HepG2 (cell line): ENCODE results near the gene CCDC6. TPM values are rescaled to one million over a fixed set of nuclear protein-coding genes. Genes with fewer than 3 reads are reported as not detected.

ENCODE experiments used
- ATAC-seq: fragments of 200-7000 bp; cut with Tn5 transposase; 3 replicates; pipeline ENCODE4 v1.9.1; 2020; ENCODE audit warnings: mild to moderate bottlenecking, moderate library complexity
- BruUV-seq: library from RNA; stranded (reverse); fragments of 400-500 nt; replicated peaks from 2 replicates; lab custom pipeline; 2021; lab: Mats Ljungman, UMichigan
- CTCF ChIA-PET: fragments of 300-600 bp; formaldehyde crosslinking; extraction: SDS; loops from one replicate; lab custom pipeline; 2021; ENCODE audit warnings: low total read pairs, inconsistent platforms, low intra/inter-chr PET ratio; lab: Yijun Ruan, JAX
- POLR2A ChIA-PET: fragments of 350-600 bp; sonication (Branson Sonifier 250); formaldehyde crosslinking; loops from one replicate; lab custom pipeline; 2020; ENCODE audit warnings: antibody characterized with exemption, inconsistent platforms; lab: Yijun Ruan, JAX
- DNase-seq: peaks from one replicate; pipeline ENCODE4 v3.0.0-alpha.2; 2015; ENCODE audit warnings: low spot score
- FAIRE-seq: peaks from 3 replicates; lab custom pipeline; 2011; peaks lifted over from hg19 to GRCh38; lab: Jason Lieb, UNC
- H2AFZ ChIP-seq: one replicate; pipeline ENCODE4 v1.6.1; 2011; ENCODE audit warnings: low read length, inconsistent platforms
- H3K27ac ChIP-seq: fragments of 300-600 bp; 3 replicates; pipeline ENCODE4 v1.8.0; 2011; ENCODE audit warnings: mixed run types, mild to moderate bottlenecking, mixed read lengths, low read length, inconsistent platforms; ENCODE audit not compliant: insufficient read depth; ENCODE audit errors: extremely low read length
- H3K27me3 ChIP-seq, 2 experiments: fragments of 200-600 bp in 1 of 2; 2 replicates in 1 of 2; 3 replicates in 1 of 2; pipeline versions ENCODE4 v1.6.0 to v1.8.0; 2011; ENCODE audit warnings: low read length in 2 of 2, mild to moderate bottlenecking in 2 of 2, moderate library complexity in 2 of 2, inconsistent platforms in 1 of 2; ENCODE audit not compliant: insufficient read depth in 2 of 2, control insufficient read depth in 1 of 2
- H3K36me3 ChIP-seq, 2 experiments: fragments of 200-600 bp in 1 of 2; replicated peaks in 1 of 2; 2 replicates in 1 of 2; 3 replicates in 1 of 2; pipeline versions ENCODE4 v1.5.1 to v1.8.0; 2011; ENCODE audit warnings: low read length in 2 of 2, inconsistent platforms in 1 of 2; ENCODE audit not compliant: insufficient read depth in 2 of 2, control insufficient read depth in 1 of 2
- H3K4me1 ChIP-seq: 2 replicates; pipeline ENCODE4 v1.5.1; 2012; ENCODE audit warnings: low read length, inconsistent platforms; ENCODE audit not compliant: insufficient read depth
- H3K4me2 ChIP-seq: 2 replicates; pipeline ENCODE4 v1.6.0; 2011; ENCODE audit warnings: low read depth, low read length, inconsistent platforms
- H3K4me3 ChIP-seq, 3 experiments: fragments of 200-600 bp in 1 of 3; sonication (generic), shearing (Covaris generic) in 1 of 3; replicated peaks in 1 of 3; 2 replicates each; pipeline ENCODE4 v1.5.1; 2011 to 2016; ENCODE audit warnings: low read length in 3 of 3, inconsistent platforms in 2 of 3, low read depth in 2 of 3, mild to moderate bottlenecking in 2 of 3, control low read depth in 1 of 3, mixed read lengths in 1 of 3; ENCODE audit not compliant: insufficient read depth in 1 of 3
- H3K79me2 ChIP-seq: one replicate; pipeline ENCODE4 v1.6.1; 2011; ENCODE audit warnings: low read length, inconsistent platforms; ENCODE audit not compliant: insufficient read depth
- H3K9ac ChIP-seq: 2 replicates; pipeline ENCODE4 v1.6.0; 2011; ENCODE audit warnings: mild to moderate bottlenecking, low read depth, low read length, inconsistent platforms; ENCODE audit not compliant: insufficient read depth
- H3K9me3 ChIP-seq: 2 replicates; pipeline ENCODE4 v1.5.1; 2012; ENCODE audit warnings: mild to moderate bottlenecking, low read length
- H4K20me1 ChIP-seq: 2 replicates; pipeline ENCODE4 v1.6.0; 2011; ENCODE audit warnings: inconsistent platforms, mild to moderate bottlenecking, low read length, moderate library complexity; ENCODE audit not compliant: insufficient read depth
- AHDC1 ChIP-seq: sonication (generic); formaldehyde crosslinking; IDR thresholded peaks from 2 replicates; pipeline ENCODE4 v1.5.1; 2020; ENCODE audit warnings: mild to moderate bottlenecking, missing genetic modification reagents, borderline replicate concordance
- CEBPB ChIP-seq: IDR thresholded peaks from 2 replicates; pipeline ENCODE4 v1.6.1; 2011; ENCODE audit warnings: low read depth, low read length, improper control_type of control experiment, borderline replicate concordance
- CEBPG ChIP-seq: IDR thresholded peaks from 2 replicates; pipeline ENCODE4 v1.6.1; 2016
- NFKBIZ ChIP-seq: IDR thresholded peaks from 2 replicates; pipeline ENCODE4 v1.6.1; 2018; ENCODE audit warnings: missing genetic modification reagents, missing compliant biosample characterization
- SCMH1 ChIP-seq: sonication (generic); formaldehyde crosslinking; IDR thresholded peaks from 2 replicates; pipeline ENCODE4 v1.9.0; 2021; ENCODE audit warnings: missing genetic modification reagents, mild to moderate bottlenecking, borderline replicate concordance
- SRSF4 ChIP-seq: fragments of 200-400 bp; formaldehyde crosslinking; IDR thresholded peaks from one replicate; pipeline ENCODE4 v1.6.1; 2018; ENCODE audit warnings: mild to moderate bottlenecking, low read depth, low read length, moderate library complexity; ENCODE audit not compliant: poor library complexity, severe bottlenecking
- WGBS: methylation state at CpG from one replicate; pipeline ENCODE4 v1.1.6; 2017; ENCODE audit warnings: low lambda C conversion rate; 5-methylcytosine and 5-hydroxymethylcytosine counted together
- in situ Hi-C: cut with HindIII; loops from 2 replicates; pipeline ENCODE4 v1.10.0; 2017; ENCODE audit warnings: low pct_unique_long_range_greater_than_20kb; ENCODE audit not compliant: extremely low pct_ligation_motif_present
- intact Hi-C: fragments of 100-400 bp; cut with micrococcal nuclease; formaldehyde crosslinking; loops from one replicate; pipeline ENCODE4 v1.10.0; 2022; ENCODE audit not compliant: unreplicated experiment
- polyA plus RNA-seq, 8 experiments: library from polyadenylated mRNA; depleted of rRNA in 3 of 8; stranded (reverse) in 7 of 8; unstranded in 1 of 8; fragments of >200 nt; fragmentation: Illumina TruSeq in 4 of 8; extraction: Trizol in 4 of 8; gene quantifications; 2 replicates each; pipeline versions ENCODE4 v1.2.1 to v1.2.3, GENCODE V29; 2011 to 2016; ENCODE audit warnings: low read depth in 4 of 8, missing spikeins in 1 of 8, mixed read lengths in 1 of 8; ENCODE audit not compliant: insufficient read depth in 1 of 8
- total RNA-seq, 5 experiments: library from RNA; depleted of rRNA; stranded (reverse); fragments of >200 nt; fragmentation: Illumina TruSeq; extraction: Trizol; gene quantifications; 2 replicates each; pipeline ENCODE4 v1.2.3, GENCODE V29; 2016; ENCODE audit warnings: low read depth in 1 of 5

CCDC6 gene
- total and polyA plus RNA-seq, 2 of the 13 experiments (the other 11 are each of a cell fraction or from before 2014, with no cell fraction given), result 17.9 to 18.3 TPM

- TF ChIP-seq AHDC1 (CRISPR knock-in tag) (no peak), SCMH1 (no peak), NFKBIZ (CRISPR knock-in tag) (no peak)
- TF ChIP-seq, all 625 proteins: peak for 0
Observed at GRCh38 chr10:59879363-59879913, 26.9 kb downstream of the CCDC6 start (continued).

- BruUV-seq, result no TSS peak
- WGBS, result 100% methylated on average over 2 of the region's 2 CpGs
- Histone ChIP-seq H2AFZ (no peak overlapping the region), H3K27me3 (no peaks in the 10 kb centered on the region), H3K4me3 (no peak overlapping the region), H3K4me1 (peaks cover 29% of the 10 kb centered on the region), H3K4me2 (no peak overlapping the region), H3K9me3 (no peaks in the 10 kb centered on the region), H3K36me3 (no peaks in the 10 kb centered on the region; a peak in 2 of 5 replicates)
- TF ChIP-seq CEBPG (CRISPR knock-in tag) (peak; percentile 60), SRSF4 (no peak), CEBPB (peak; percentile 92)
- TF ChIP-seq, all 625 proteins: peak for 2
- H4K20me1 ChIP-seq, result no peaks in the 10 kb centered on the region; the same call in 1 of the 2 replicates
- no peak overlapping the region for H3K27ac ChIP-seq
- ATAC-seq, result no peak
- ChIA-PET POLR2A (interaction anchor here (1.4 kb wide), 1 partner anchor 27 kb away, joined by 3 read pairs; the partner anchor contains the start of gene CCDC6), CTCF (no interaction called here)
- intact Hi-C loops, result no loop called here
- peaks cover 68% of the 10 kb centered on the region for H3K79me2 ChIP-seq
- FAIRE-seq, result no peak
- in situ Hi-C loops, result no loop called here
- H3K9ac ChIP-seq, result no peak overlapping the region
- no peak for DNase-seq
Observed at GRCh38 chr10:59878915-59879314, 27.4 kb downstream of the CCDC6 start.
